GM12892 (cell line): ENCODE measurements around the gene COL4A4.

ENCODE experiments used
- POLR2A ChIP-seq: IDR thresholded peaks from 2 replicates; pipeline ENCODE4 v1.6.1; 2011; ENCODE audit warnings: low read depth, low read length, control low read depth
- POLR2AphosphoS5 ChIP-seq: IDR thresholded peaks from 2 replicates; pipeline ENCODE4 v1.6.1; 2011; ENCODE audit warnings: low read depth, low read length, control low read depth
- TAF1 ChIP-seq: IDR thresholded peaks from 2 replicates; pipeline ENCODE4 v1.6.1; 2011; ENCODE audit warnings: low read depth, mild to moderate bottlenecking, control low read depth, low read length, borderline replicate concordance

GRCh38 chr2:227117027-227117426, 47.0 kb downstream of the COL4A4 start:
- TF ChIP-seq TAF1 (no peak), POLR2A (no peak), POLR2AphosphoS5 (no peak)
